ENCODE data around the gene WDR33.

- TF ChIP-seq EZH2phosphoT487 (IDR thresholded peaks at IDR 0.05; ENCODE audit: insufficient read depth, low read depth) (no peak), EZH2 (IDR thresholded peaks at IDR 0.05; ENCODE audit: insufficient read depth, poor library complexity, severe bottlenecking) (no peak)
These were observed 153.8 kb downstream of the WDR33 start for GRCh38 chr2:127657232-127657595.

Data from GM23248 (cell line).